ENCODE measurements around the gene SULT2B1.

DNA sequence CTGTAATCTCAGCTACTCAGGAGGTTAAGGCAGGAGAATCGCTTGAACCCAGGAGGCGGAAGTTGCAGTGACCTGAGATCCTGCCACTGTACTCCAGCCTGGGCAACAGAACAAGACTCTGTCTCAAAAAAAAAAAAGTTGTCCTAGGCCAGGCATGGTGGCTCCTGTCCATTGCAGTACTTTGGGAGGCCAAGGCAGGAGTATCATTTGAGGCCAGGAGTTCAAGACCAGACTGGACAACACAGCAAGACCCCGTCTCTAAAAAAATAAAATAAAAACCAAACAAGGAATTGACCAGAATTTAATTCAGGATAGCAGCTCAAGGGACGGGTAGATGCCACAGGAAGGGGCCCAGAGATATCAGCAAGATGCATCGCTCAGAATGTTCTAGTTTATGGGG, 4.9 kb downstream of the SULT2B1 start:
- TF ChIP-seq, protein P1, sequence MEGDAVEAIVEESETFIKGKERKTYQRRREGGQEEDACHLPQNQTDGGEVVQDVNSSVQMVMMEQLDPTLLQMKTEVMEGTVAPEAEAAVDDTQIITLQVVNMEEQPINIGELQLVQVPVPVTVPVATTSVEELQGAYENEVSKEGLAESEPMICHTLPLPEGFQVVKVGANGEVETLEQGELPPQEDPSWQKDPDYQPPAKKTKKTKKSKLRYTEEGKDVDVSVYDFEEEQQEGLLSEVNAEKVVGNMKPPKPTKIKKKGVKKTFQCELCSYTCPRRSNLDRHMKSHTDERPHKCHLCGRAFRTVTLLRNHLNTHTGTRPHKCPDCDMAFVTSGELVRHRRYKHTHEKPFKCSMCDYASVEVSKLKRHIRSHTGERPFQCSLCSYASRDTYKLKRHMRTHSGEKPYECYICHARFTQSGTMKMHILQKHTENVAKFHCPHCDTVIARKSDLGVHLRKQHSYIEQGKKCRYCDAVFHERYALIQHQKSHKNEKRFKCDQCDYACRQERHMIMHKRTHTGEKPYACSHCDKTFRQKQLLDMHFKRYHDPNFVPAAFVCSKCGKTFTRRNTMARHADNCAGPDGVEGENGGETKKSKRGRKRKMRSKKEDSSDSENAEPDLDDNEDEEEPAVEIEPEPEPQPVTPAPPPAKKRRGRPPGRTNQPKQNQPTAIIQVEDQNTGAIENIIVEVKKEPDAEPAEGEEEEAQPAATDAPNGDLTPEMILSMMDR (IDR thresholded peaks at IDR 0.05): no peak
- TF ChIP-seq POLR2A (IDR thresholded peaks at IDR 0.05) (no peak), EP300 (IDR thresholded peaks at IDR 0.05) (no peak)
